Middle frontal gyrus (tissue), 1 donor: ENCODE measurements around the gene P2RX7.
A peak's percentile ranks its signal among the peaks of the same experiment; 100 is the strongest.

Experiments used
- DNase-seq: peaks from one replicate; pipeline ENCODE4 v3.0.0-alpha.2; 2015; ENCODE audit warnings: low spot score; ENCODE audit errors: extremely low spot score

The P2RX7 gene

GRCh38 chr12:121110211-121110940, 22.3 kb upstream of the P2RX7 start:
- DNase-seq: peak; percentile 54

GRCh38 chr12:121111684-121112083, 21.0 kb upstream of the P2RX7 start:
- no peak for DNase-seq

GRCh38 chr12:121112496-121112895, 20.2 kb upstream of the P2RX7 start:
- DNase-seq: no peak

GRCh38 chr12:121113057-121113456, 19.6 kb upstream of the P2RX7 start:
- no peak for DNase-seq

GRCh38 chr12:121114019-121114639, 18.5 kb upstream of the P2RX7 start:
- no peak for DNase-seq

- DNase-seq: no peak
Observed at GRCh38 chr12:121114806-121115205, 17.9 kb upstream of the P2RX7 start.

GRCh38 chr12:121115530-121115929, 17.1 kb upstream of the P2RX7 start:
- DNase-seq: no peak

GRCh38 chr12:121116318-121117225, 16.1 kb upstream of the P2RX7 start:
- no peak for DNase-seq

GRCh38 chr12:121117226-121117777, 15.4 kb upstream of the P2RX7 start:
- no peak for DNase-seq

- no peak for DNase-seq
Observed at GRCh38 chr12:121120323-121120722, 12.4 kb upstream of the P2RX7 start.

- DNase-seq: no peak
Observed at GRCh38 chr12:121120989-121121755, 11.5 kb upstream of the P2RX7 start.

GRCh38 chr12:121121805-121122204, 10.9 kb upstream of the P2RX7 start:
- no peak for DNase-seq

GRCh38 chr12:121123488-121123887, 9.2 kb upstream of the P2RX7 start:
- no peak for DNase-seq

- no peak for DNase-seq
Observed at GRCh38 chr12:121124402-121125109, 8.1 kb upstream of the P2RX7 start.

- DNase-seq: no peak
Observed at GRCh38 chr12:121127501-121127900, 5.2 kb upstream of the P2RX7 start.

GRCh38 chr12:121128908-121129810, 3.5 kb upstream of the P2RX7 start:
- DNase-seq: peak; percentile 94

- DNase-seq: no peak
Observed at GRCh38 chr12:121129811-121130147, 2.9 kb upstream of the P2RX7 start.

- DNase-seq: no peak
Observed at GRCh38 chr12:121130866-121131373, 1.8 kb upstream of the P2RX7 start.

GRCh38 chr12:121131941-121132341, 735 bp upstream of the P2RX7 start:
- DNase-seq: no peak
